Common myeloid progenitor, CD34-positive (primary cell): Measurements from ENCODE around the gene AKR1D1.
"Not testable (repeated sequence)": the region's sequence is repeated elsewhere in the genome, so short reads cannot be mapped to it uniquely, and the experiment has no call there.

Experiments used
- CTCF ChIA-PET: fragments of 350-600 bp; sonication (Branson Sonifier 250); formaldehyde crosslinking; loops from one replicate; lab custom pipeline; 2021; ENCODE audit warnings: antibody characterized with exemption; lab: Charles Lee
- POLR2A ChIA-PET: fragments of 350-600 bp; sonication (Branson Sonifier 250); formaldehyde crosslinking; loops from one replicate; lab custom pipeline; 2021; ENCODE audit warnings: antibody characterized with exemption; lab: Charles Lee
- DNase-seq, 3 donors: peaks; one replicate each; pipeline versions ENCODE4 v3.0.0 to v3.0.0-alpha.2; 2013
- H3K27ac ChIP-seq, 2 experiments: 1 replicate in 1 of 2; 2 replicates in 1 of 2; pipeline ENCODE4 v1.7.0; 2013; ENCODE audit warnings: inconsistent platforms in 2 of 2, low read length in 2 of 2, mild to moderate bottlenecking in 2 of 2, low read depth in 1 of 2, moderate library complexity in 1 of 2; ENCODE audit not compliant: severe bottlenecking in 2 of 2, insufficient read depth in 1 of 2, poor library complexity in 1 of 2
- H3K27me3 ChIP-seq, 5 experiments: replicated peaks in 2 of 5; 1 replicate in 3 of 5; 2 replicates in 2 of 5; pipeline versions ENCODE4 v1.6.1 to v1.7.0; 2013; ENCODE audit warnings: low read length in 4 of 5, mild to moderate bottlenecking in 2 of 5, moderate library complexity in 2 of 5, inconsistent platforms in 1 of 5; ENCODE audit not compliant: insufficient read depth in 5 of 5, control insufficient read depth in 4 of 5
- H3K36me3 ChIP-seq, 4 experiments: 1 replicate in 2 of 4; 2 replicates in 2 of 4; pipeline versions ENCODE4 v1.6.1 to v1.7.0; 2013; ENCODE audit warnings: low read length in 3 of 4, control low read depth in 1 of 4, mild to moderate bottlenecking in 1 of 4; ENCODE audit not compliant: control insufficient read depth in 4 of 4, insufficient read depth in 4 of 4
- H3K4me1 ChIP-seq, 4 experiments: 1 replicate in 3 of 4; 2 replicates in 1 of 4; pipeline versions ENCODE4 v1.6.1 to v1.7.1; 2013; ENCODE audit warnings: low read length in 3 of 4, mild to moderate bottlenecking in 3 of 4, control low read depth in 1 of 4, inconsistent platforms in 1 of 4, moderate library complexity in 1 of 4; ENCODE audit not compliant: control insufficient read depth in 4 of 4, insufficient read depth in 4 of 4; ENCODE audit errors: control extremely low read depth in 1 of 4
- H3K4me3 ChIP-seq, 7 experiments: 1 replicate in 4 of 7; 2 replicates in 3 of 7; pipeline versions ENCODE4 v1.5.1 to v1.7.0; 2013; ENCODE audit warnings: mild to moderate bottlenecking in 7 of 7, low read length in 6 of 7, moderate library complexity in 6 of 7, inconsistent platforms in 2 of 7, low read depth in 2 of 7, control low read depth in 1 of 7; ENCODE audit not compliant: insufficient read depth in 4 of 7, control insufficient read depth in 1 of 7; ENCODE audit errors: extremely low read depth in 1 of 7
- H3K9me3 ChIP-seq, 5 experiments: 1 replicate in 4 of 5; 2 replicates in 1 of 5; pipeline versions ENCODE4 v1.6.1 to v1.7.1; 2013; ENCODE audit warnings: low read length in 4 of 5, mild to moderate bottlenecking in 2 of 5, inconsistent platforms in 1 of 5, low read depth in 1 of 5, moderate library complexity in 1 of 5; ENCODE audit not compliant: control insufficient read depth in 4 of 5, insufficient read depth in 2 of 5; ENCODE audit errors: control extremely low read depth in 1 of 5
- WGBS: methylation state at CpG from one replicate; pipeline ENCODE4 v1.1.5; 2013; ENCODE audit not compliant: insufficient coverage; 5-methylcytosine and 5-hydroxymethylcytosine counted together

AKR1D1 gene

GRCh38 chr7:138146757-138147734 lies 70.8 kb downstream of the AKR1D1 start:
- WGBS = 50% methylated on average over 21 of the region's 32 CpGs
- peak in 2 of 3 donors; percentile 83 to 90 for DNase-seq
- POLR2A ChIA-PET, H3K9me3 ChIP-seq, CTCF ChIA-PET, H3K27ac ChIP-seq, H3K27me3 ChIP-seq, H3K36me3 ChIP-seq, H3K4me1 ChIP-seq: not testable (repeated sequence)
- peak overlapping the region in 2 of 7 experiments; percentile 15 to 47 for H3K4me3 ChIP-seq

GRCh38 chr7:138151731-138152577 lies 75.7 kb downstream of the AKR1D1 start:
- 97% methylated on average over 3 of the region's 4 CpGs for WGBS
- H3K4me1 ChIP-seq = no peaks in the 10 kb centered on the region
- no peaks in the 10 kb centered on the region for H3K9me3 ChIP-seq
- DNase-seq = no peak
- no peak overlapping the region for H3K4me3 ChIP-seq
- ChIA-PET CTCF (no interaction called here), POLR2A (interaction anchor here (0.6 kb wide), 1 partner anchor 723 kb away, joined by 3 read pairs; no protein-coding TSS in a partner anchor)
- H3K27ac ChIP-seq = no peak overlapping the region
- H3K36me3 ChIP-seq = no peaks in the 10 kb centered on the region
- H3K27me3 ChIP-seq = no peaks in the 10 kb centered on the region

DNA sequence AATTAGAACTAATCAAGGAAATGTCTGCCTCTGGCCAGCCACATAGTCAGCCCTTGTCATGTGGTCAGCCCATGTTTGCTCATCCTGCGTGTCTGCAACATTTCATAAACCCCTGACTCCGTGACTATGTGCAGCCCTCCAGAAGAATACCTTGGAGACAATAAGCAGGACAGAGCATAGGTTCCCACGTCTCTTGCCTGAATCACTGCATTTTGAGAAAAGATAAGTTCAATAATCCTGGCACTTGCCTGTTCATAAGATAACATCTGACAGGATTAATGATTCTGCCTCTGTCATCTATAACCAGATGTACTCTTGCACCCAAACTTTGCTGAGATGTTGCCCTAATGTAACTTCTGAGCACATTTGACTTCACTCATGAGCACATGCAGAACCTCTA lies 78.4 kb downstream of the AKR1D1 start:
- H3K9me3 ChIP-seq = no peaks in the 10 kb centered on the region
- 96% methylated on average over 3 of the region's 3 CpGs for WGBS

DNA sequence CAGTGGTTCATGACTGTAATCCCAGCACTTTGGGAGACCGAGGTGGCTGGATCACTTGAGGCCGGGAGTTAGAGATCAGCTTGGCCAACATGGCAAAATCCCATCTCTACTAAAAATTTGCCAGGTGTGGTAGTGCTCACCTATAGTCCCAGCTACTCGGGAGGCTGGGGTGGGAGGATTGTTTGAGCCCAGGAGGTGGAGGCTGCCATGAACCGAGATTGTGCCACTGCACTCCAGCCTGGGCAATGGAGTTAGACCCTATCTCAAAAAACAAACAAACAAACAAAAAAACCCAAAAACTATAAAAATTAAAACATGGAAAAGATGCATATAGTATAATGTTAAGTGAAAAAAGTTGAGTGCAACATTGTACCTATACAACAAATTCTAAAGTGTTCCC lies 81.4 kb downstream of the AKR1D1 start:
- POLR2A ChIA-PET = no interaction called here
- CTCF ChIA-PET = interaction anchor here (1.4 kb wide), 1 partner anchor 168 kb away, joined by 3 read pairs; no protein-coding TSS in a partner anchor
- no peaks in the 10 kb centered on the region for H3K36me3 ChIP-seq
- peaks cover 0 to 2% (median 0%) of the 10 kb centered on the region in 4 experiments for H3K4me1 ChIP-seq
- H3K4me3 ChIP-seq = no peak overlapping the region
- H3K27ac ChIP-seq = no peak overlapping the region
- H3K27me3 ChIP-seq = no peaks in the 10 kb centered on the region
- WGBS = 100% methylated on average over 2 of the region's 4 CpGs
- DNase-seq = no peak
- no peaks in the 10 kb centered on the region for H3K9me3 ChIP-seq

More for the DNA sequence above, 78.4 kb downstream of the AKR1D1 start:
- H3K27me3 ChIP-seq = no peaks in the 10 kb centered on the region
- no peaks in the 10 kb centered on the region for H3K4me1 ChIP-seq
- H3K4me3 ChIP-seq = no peak overlapping the region
- H3K36me3 ChIP-seq = no peaks in the 10 kb centered on the region
- no peak overlapping the region for H3K27ac ChIP-seq
- ChIA-PET CTCF (no interaction called here), POLR2A (no interaction called here)
- no peak for DNase-seq

- Histone ChIP-seq H3K27me3 (no peaks in the 10 kb centered on the region), H3K9me3 (peaks cover 0 to 4% (median 2%) of the 10 kb centered on the region in 5 experiments), H3K27ac (no peak overlapping the region), H3K4me1 (peaks cover 0 to 2% (median 0%) of the 10 kb centered on the region in 4 experiments), H3K36me3 (no peaks in the 10 kb centered on the region), H3K4me3 (no peak overlapping the region)
- DNase-seq = no peak
- CTCF ChIA-PET = interaction anchor here (0.8 to 2.4 kb wide), 3 partner anchors 12 to 401 kb away, joined by 3 to 9 read pairs (median 3); no protein-coding TSS in a partner anchor
- POLR2A ChIA-PET = no interaction called here
- 94% methylated on average over 2 of the region's 6 CpGs for WGBS
Measured at GRCh38 chr7:138158739-138159528, 82.7 kb downstream of the AKR1D1 start.

- H3K27ac ChIP-seq = no peak overlapping the region
- peak; percentile 89 to 95 (median 93) for DNase-seq
- WGBS = 47% methylated on average over 4 of the region's 4 CpGs
- ChIA-PET POLR2A (no interaction called here), CTCF (interaction anchor here (1.0 to 2.4 kb wide), 6 partner anchors 10 to 580 kb away, joined by 3 to 9 read pairs (median 3); no protein-coding TSS in a partner anchor)
- H3K36me3 ChIP-seq = no peaks in the 10 kb centered on the region
- H3K27me3 ChIP-seq = no peaks in the 10 kb centered on the region
- H3K9me3 ChIP-seq = peaks cover 2 to 17% (median 9%) of the 10 kb centered on the region in 5 experiments
- H3K4me3 ChIP-seq = no peak overlapping the region
- peaks cover 0 to 2% (median 0%) of the 10 kb centered on the region in 4 experiments for H3K4me1 ChIP-seq
Measured at GRCh38 chr7:138161600-138162081, 85.4 kb downstream of the AKR1D1 start.
